K562 (cell line): Measurements from ENCODE around the gene DKC1. TPM values are rescaled to one million over a fixed set of nuclear protein-coding genes. Genes with fewer than 3 reads are reported as not detected.

Source experiments
- ATAC-seq: fragments of 200-7000 bp; cut with Tn5 transposase; 3 replicates; pipeline ENCODE4 v1.9.1; 2020; ENCODE audit warnings: moderate library complexity
- BruUV-seq: library from RNA; stranded (reverse); fragments of 400-500 nt; replicated peaks from 2 replicates; lab custom pipeline; 2021; lab: Mats Ljungman, UMichigan
- CTCF ChIA-PET: fragments of 300-600 bp; formaldehyde crosslinking; extraction: SDS; loops from one replicate; lab custom pipeline; 2021; ENCODE audit warnings: low intra/inter-chr PET ratio; lab: Yijun Ruan, JAX
- POLR2A ChIA-PET: fragments of 300-600, 350-650 bp; sonication (Branson Sonifier 250); formaldehyde crosslinking; extraction: SDS; loops from one replicate; lab custom pipeline; 2021; ENCODE audit warnings: antibody characterized with exemption, inconsistent platforms; lab: Yijun Ruan, JAX
- DNase-seq, 4 experiments: peaks; one replicate each; pipeline versions ENCODE4 v3.0.0 to v3.0.0-alpha.2; 2011 to 2018; ENCODE audit warnings: low spot score in 3 of 4, mixed read lengths in 3 of 4; ENCODE audit errors: extremely low read depth in 1 of 4
- FAIRE-seq: peaks from 2 replicates; lab custom pipeline; 2011; peaks lifted over from hg19 to GRCh38; lab: Jason Lieb, UNC
- H2AFZ ChIP-seq: 2 replicates; pipeline ENCODE4 v1.6.0; 2011; ENCODE audit warnings: low read depth, low read length, control low read depth, inconsistent platforms
- H3K27ac ChIP-seq: fragments of 200-600 bp; 3 replicates; pipeline ENCODE4 v1.8.0; 2011; ENCODE audit warnings: low read depth, mild to moderate bottlenecking, control low read depth, inconsistent platforms, low read length, moderate library complexity, mixed read lengths; ENCODE audit errors: extremely low read depth
- H3K27me3 ChIP-seq, 2 experiments: fragments of 300-600 bp in 1 of 2; 2 replicates in 1 of 2; 3 replicates in 1 of 2; pipeline versions ENCODE4 v1.6.0 to v1.8.0; 2011; ENCODE audit warnings: inconsistent platforms in 2 of 2, low read length in 2 of 2, mild to moderate bottlenecking in 1 of 2, mixed read lengths in 1 of 2, moderate library complexity in 1 of 2; ENCODE audit not compliant: control insufficient read depth in 2 of 2, insufficient read depth in 2 of 2
- H3K36me3 ChIP-seq: fragments of 300-600 bp; 3 replicates; pipeline ENCODE4 v1.8.0; 2011; ENCODE audit warnings: mild to moderate bottlenecking, low read length, inconsistent platforms; ENCODE audit not compliant: control insufficient read depth, insufficient read depth
- H3K4me1 ChIP-seq, 2 experiments: fragments of 200-600 bp in 1 of 2; replicated peaks in 1 of 2; 2 replicates in 1 of 2; 3 replicates in 1 of 2; pipeline versions ENCODE4 v1.5.1 to v1.8.0; 2011; ENCODE audit warnings: inconsistent platforms in 2 of 2, low read length in 2 of 2, mild to moderate bottlenecking in 1 of 2, mixed read lengths in 1 of 2, moderate library complexity in 1 of 2; ENCODE audit not compliant: control insufficient read depth in 2 of 2, insufficient read depth in 2 of 2
- H3K4me2 ChIP-seq: 2 replicates; pipeline ENCODE4 v1.6.1; 2011; ENCODE audit warnings: low read length, control low read depth, inconsistent platforms, mixed read lengths; ENCODE audit not compliant: insufficient read depth
- H3K4me3 ChIP-seq: fragments of 200-600 bp; sonication (generic), shearing (Covaris generic); 2 replicates; pipeline ENCODE4 v1.5.1; 2016; ENCODE audit warnings: control low read depth, inconsistent platforms
- H3K79me2 ChIP-seq: fragments of 200-600 bp; 3 replicates; pipeline ENCODE4 v1.8.0; 2011; ENCODE audit warnings: low read length, inconsistent platforms; ENCODE audit not compliant: control insufficient read depth, insufficient read depth
- H3K9ac ChIP-seq, 2 experiments: 2 replicates each; pipeline versions ENCODE4 v1.6.0 to v1.6.1; 2011; ENCODE audit warnings: low read depth in 2 of 2, low read length in 2 of 2, control low read depth in 1 of 2, inconsistent platforms in 1 of 2, mild to moderate bottlenecking in 1 of 2, mixed read lengths in 1 of 2; ENCODE audit not compliant: insufficient read depth in 1 of 2
- H3K9me1 ChIP-seq: one replicate; pipeline ENCODE4 v1.6.0; 2011; ENCODE audit warnings: inconsistent platforms, mild to moderate bottlenecking, low read length, moderate library complexity; ENCODE audit not compliant: control insufficient read depth, insufficient read depth
- H3K9me3 ChIP-seq: replicated peaks from 2 replicates; pipeline ENCODE4 v1.5.1; 2011; ENCODE audit warnings: low read depth, low read length, inconsistent platforms; ENCODE audit not compliant: control insufficient read depth, insufficient read depth
- H4K20me1 ChIP-seq: replicated peaks from 2 replicates; pipeline ENCODE4 v1.6.1; 2011; ENCODE audit warnings: low read length, inconsistent platforms, mixed read lengths; ENCODE audit not compliant: control insufficient read depth, insufficient read depth
- BRCA1 ChIP-seq, 2 experiments: fragments of 450-650 bp in 1 of 2; sonication (generic) in 1 of 2; formaldehyde crosslinking in 1 of 2; IDR thresholded peaks; 2 replicates each; pipeline versions ENCODE4 v1.5.0 to v1.6.1; 2017 to 2020; ENCODE audit warnings: mild to moderate bottlenecking in 1 of 2, missing genetic modification reagents in 1 of 2
- CHD1 ChIP-seq: fragments of 200-600 bp; sonication (generic); IDR thresholded peaks from one replicate; pipeline ENCODE4 v1.6.1; 2012; ENCODE audit warnings: mild to moderate bottlenecking, moderate library complexity, low read length, inconsistent platforms
- FOXK1 ChIP-seq: sonication (generic); formaldehyde crosslinking; IDR thresholded peaks from 2 replicates; pipeline ENCODE4 v1.8.0; 2022; ENCODE audit warnings: missing genetic modification reagents, mild to moderate bottlenecking, borderline replicate concordance
- KDM5B ChIP-seq: fragments of 200-600 bp; sonication (generic); IDR thresholded peaks from 2 replicates; pipeline ENCODE4 v1.6.1; 2012; ENCODE audit warnings: low read depth, mild to moderate bottlenecking, moderate library complexity, low read length, control low read depth, inconsistent platforms; ENCODE audit not compliant: insufficient replicate concordance
- WGBS: fragments of 100-300 bp; shearing (Covaris generic); methylation state at CpG from one replicate; pipeline ENCODE4 v1.1.6; 2016; ENCODE audit warnings: low coverage, mixed read lengths; ENCODE audit not compliant: insufficient coverage; ENCODE audit errors: missing lambda C conversion rate; 5-methylcytosine and 5-hydroxymethylcytosine counted together
- in situ Hi-C: fragments of 300-500 bp; cut with MboI; formaldehyde crosslinking; loops from 4 replicates; pipeline ENCODE4 v1.15.0; 2018; ENCODE audit warnings: inconsistent platforms, mixed read lengths
- intact Hi-C: fragments of 100-400 bp; cut with micrococcal nuclease; formaldehyde crosslinking; loops from 2 replicates; pipeline ENCODE4 v1.14.2; 2022
- polyA plus RNA-seq, 8 experiments: library from polyadenylated mRNA; depleted of rRNA in 4 of 8; stranded (reverse) in 5 of 8; unstranded in 3 of 8; fragments of >200 nt; fragmentation: Nextera tagmentation in 2 of 8; fragmentation: Illumina TruSeq in 1 of 8; extraction: Ambion mirVana in 2 of 8; extraction: Trizol in 1 of 8; gene quantifications; 2 replicates each; pipeline versions ENCODE4 v1.2.1 to v1.2.3, GENCODE V29; 2011 to 2014; ENCODE audit warnings: inconsistent platforms in 1 of 8, missing spikeins in 1 of 8
- total RNA-seq, 7 experiments: library from RNA; depleted of rRNA in 6 of 7; stranded (reverse); fragments of >200 nt in 6 of 7; fragmentation: Illumina TruSeq in 2 of 7; extraction: Trizol in 2 of 7; gene quantifications; 2 replicates each; pipeline versions ENCODE4 v1.2.1 to v1.2.3, GENCODE V29; 2011 to 2021; ENCODE audit warnings: low replicate concordance in 1 of 7
- TF ChIP-seq, protein P1 (sequence below): sonication (generic); formaldehyde crosslinking; IDR thresholded peaks from 2 replicates; pipeline ENCODE4 v1.8.0; 2022; ENCODE audit warnings: missing genetic modification reagents, mild to moderate bottlenecking, moderate library complexity, borderline replicate concordance
- TF ChIP-seq, protein P2 (sequence below): fragments of 450-650 bp; IDR thresholded peaks from 2 replicates; pipeline ENCODE4 v1.6.1; 2014; ENCODE audit warnings: low read depth, mild to moderate bottlenecking, moderate library complexity, borderline replicate concordance
- TF ChIP-seq, protein P3 (sequence below), 2 experiments: fragments of 450-650 bp; IDR thresholded peaks; 2 replicates each; pipeline ENCODE4 v1.6.1; 2016

DKC1 gene
- total and polyA plus RNA-seq, 9 of the 15 experiments (the other 6 are each of a cell fraction or from before 2014, with no cell fraction given): 205 to 313 (median 219) TPM

DNA sequence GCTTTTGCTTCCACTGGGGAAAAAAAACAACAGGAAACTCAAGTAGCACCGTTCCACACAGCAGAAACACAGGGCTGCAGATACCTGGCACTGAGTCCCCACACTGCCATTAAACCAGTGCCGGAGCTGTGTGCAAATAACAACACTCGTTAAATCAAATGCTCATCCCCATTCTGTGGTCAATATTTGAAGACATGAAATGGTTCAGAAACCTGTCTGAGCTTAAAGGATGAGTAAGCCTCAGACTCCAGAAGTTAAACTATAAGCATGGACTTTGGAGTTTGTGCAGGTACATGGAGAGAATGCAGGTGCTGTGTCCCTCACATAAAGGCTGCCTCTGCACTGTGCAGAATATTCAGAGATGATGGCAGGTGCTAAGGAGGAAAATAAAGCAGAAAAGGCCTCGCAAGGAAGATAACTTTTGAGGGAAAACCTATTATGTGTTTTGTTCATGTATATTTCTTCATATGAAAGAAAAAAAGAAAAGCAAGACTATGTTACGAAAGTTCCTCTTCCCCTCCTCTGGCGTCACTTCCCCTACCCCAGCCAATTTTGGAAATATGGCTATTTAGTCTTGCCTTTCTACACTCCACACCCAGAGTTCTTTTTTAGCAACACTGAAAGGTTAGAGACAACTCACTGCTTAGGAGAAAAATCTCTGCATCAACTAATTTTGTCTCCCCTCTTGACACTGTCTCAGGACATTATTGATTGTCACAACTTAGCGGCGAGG is 38.0 kb downstream of the DKC1 start (continued):
- TF ChIP-seq, protein P1, sequence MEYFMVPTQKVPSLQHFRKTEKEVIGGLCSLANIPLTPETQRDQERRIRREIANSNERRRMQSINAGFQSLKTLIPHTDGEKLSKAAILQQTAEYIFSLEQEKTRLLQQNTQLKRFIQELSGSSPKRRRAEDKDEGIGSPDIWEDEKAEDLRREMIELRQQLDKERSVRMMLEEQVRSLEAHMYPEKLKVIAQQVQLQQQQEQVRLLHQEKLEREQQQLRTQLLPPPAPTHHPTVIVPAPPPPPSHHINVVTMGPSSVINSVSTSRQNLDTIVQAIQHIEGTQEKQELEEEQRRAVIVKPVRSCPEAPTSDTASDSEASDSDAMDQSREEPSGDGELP (CRISPR knock-in tag): no peak

DNA sequence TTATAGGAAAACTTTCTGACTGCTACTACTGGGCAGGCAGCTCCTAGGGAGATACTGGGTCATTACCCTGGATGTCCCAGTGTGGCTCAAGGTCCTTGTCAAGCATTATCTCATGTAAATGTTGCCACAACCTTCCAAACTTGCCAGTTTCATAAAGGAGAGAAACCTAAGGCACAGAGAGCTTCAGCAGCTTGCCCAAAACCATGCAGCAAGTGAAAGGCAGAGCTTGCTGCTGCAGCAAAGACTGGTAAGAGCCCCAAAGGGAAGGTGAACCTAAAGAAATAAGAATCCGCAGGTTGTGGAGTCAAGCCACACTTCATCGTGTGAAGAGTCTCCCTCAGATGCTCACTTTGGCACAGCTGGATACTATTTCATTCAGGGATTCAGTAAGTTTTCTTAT is 40.3 kb downstream of the DKC1 start:
- ATAC-seq (no peak), FAIRE-seq (no peak), DNase-seq (peak in 1 of 4 experiments; percentile 28)
- Histone ChIP-seq H4K20me1 (0 out of 2 replicates have a peak, but pooled peaks cover 12% of the 10 kb centered on the region), H2AFZ (no peak overlapping the region), H3K9ac (peak overlapping the region; percentile 88 to 91), H3K27ac (peak overlapping the region; percentile 100), H3K79me2 (peaks cover 79% of the 10 kb centered on the region), H3K4me2 (peak overlapping the region; percentile 94), H3K4me1 (peaks cover 12 to 23% of the 10 kb centered on the region in 2 experiments), H3K27me3 (no peaks in the 10 kb centered on the region), H3K36me3 (peaks cover 48% of the 10 kb centered on the region), H3K4me3 (peak overlapping the region; percentile 89), H3K9me3 (0 out of 2 replicates have a peak, but pooled peaks cover 6% of the 10 kb centered on the region), H3K9me1 (no peaks in the 10 kb centered on the region)
- ChIA-PET CTCF (no interaction called here), POLR2A (interaction anchor here (0.5 to 1.4 kb wide), 3 partner anchors 39 to 303 kb away, joined by 3 to 4 read pairs (median 3); no protein-coding TSS in a partner anchor)
- in situ Hi-C loops (no loop called here), intact Hi-C loops (loop anchor here (2.0 kb wide), 1 partner anchor 16 kb away; no protein-coding TSS in a partner anchor)
- WGBS: 0% methylated on average over 2 of the region's 2 CpGs
- no TSS peak for BruUV-seq
- peak; percentile 57 for TF ChIP-seq CHD1
- no peak for TF ChIP-seq FOXK1 (CRISPR knock-in tag)
- TF ChIP-seq KDM5B: peak; percentile 14
- TF ChIP-seq, protein P2, sequence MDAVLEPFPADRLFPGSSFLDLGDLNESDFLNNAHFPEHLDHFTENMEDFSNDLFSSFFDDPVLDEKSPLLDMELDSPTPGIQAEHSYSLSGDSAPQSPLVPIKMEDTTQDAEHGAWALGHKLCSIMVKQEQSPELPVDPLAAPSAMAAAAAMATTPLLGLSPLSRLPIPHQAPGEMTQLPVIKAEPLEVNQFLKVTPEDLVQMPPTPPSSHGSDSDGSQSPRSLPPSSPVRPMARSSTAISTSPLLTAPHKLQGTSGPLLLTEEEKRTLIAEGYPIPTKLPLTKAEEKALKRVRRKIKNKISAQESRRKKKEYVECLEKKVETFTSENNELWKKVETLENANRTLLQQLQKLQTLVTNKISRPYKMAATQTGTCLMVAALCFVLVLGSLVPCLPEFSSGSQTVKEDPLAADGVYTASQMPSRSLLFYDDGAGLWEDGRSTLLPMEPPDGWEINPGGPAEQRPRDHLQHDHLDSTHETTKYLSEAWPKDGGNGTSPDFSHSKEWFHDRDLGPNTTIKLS: no peak
- TF ChIP-seq BRCA1 (IDR thresholded peaks at IDR 0.05): no peak
- TF ChIP-seq BRCA1 (CRISPR knock-in tag; IDR thresholded peaks at IDR 0.05): no peak
- TF ChIP-seq, protein P3, sequence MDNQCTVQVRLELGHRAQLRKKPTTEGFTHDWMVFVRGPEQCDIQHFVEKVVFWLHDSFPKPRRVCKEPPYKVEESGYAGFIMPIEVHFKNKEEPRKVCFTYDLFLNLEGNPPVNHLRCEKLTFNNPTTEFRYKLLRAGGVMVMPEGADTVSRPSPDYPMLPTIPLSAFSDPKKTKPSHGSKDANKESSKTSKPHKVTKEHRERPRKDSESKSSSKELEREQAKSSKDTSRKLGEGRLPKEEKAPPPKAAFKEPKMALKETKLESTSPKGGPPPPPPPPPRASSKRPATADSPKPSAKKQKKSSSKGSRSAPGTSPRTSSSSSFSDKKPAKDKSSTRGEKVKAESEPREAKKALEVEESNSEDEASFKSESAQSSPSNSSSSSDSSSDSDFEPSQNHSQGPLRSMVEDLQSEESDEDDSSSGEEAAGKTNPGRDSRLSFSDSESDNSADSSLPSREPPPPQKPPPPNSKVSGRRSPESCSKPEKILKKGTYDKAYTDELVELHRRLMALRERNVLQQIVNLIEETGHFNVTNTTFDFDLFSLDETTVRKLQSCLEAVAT (IDR thresholded peaks at IDR 0.05): peak; percentile 40 to 58; a peak in 3 of 4 replicates
